Neural progenitor cell (in vitro differentiated cells): ENCODE data around the gene CDK3. TPM values are rescaled to one million over a fixed set of nuclear protein-coding genes. Genes with fewer than 3 reads are reported as not detected.

Source experiments
- DNase-seq: peaks from one replicate; pipeline ENCODE4 v3.0.0-alpha.2; 2016; ENCODE audit warnings: low spot score
- H2AFZ ChIP-seq: fragments of 200-600 bp; sonication (generic); replicated peaks from 2 replicates; pipeline ENCODE4 v1.6.1; 2016; ENCODE audit warnings: antibody characterized with exemption
- H3F3A ChIP-seq: fragments of 200-600 bp; sonication (generic); 2 replicates; pipeline ENCODE4 v1.6.1; 2016; ENCODE audit warnings: antibody characterized with exemption, low read depth
- H3K27ac ChIP-seq: fragments of 200-600 bp; sonication (generic); 2 replicates; pipeline ENCODE4 v1.5.1; 2016; ENCODE audit warnings: mild to moderate bottlenecking
- H3K27me3 ChIP-seq: fragments of 200-600 bp; sonication (generic); 2 replicates; pipeline ENCODE4 v1.6.1; 2016; ENCODE audit warnings: mild to moderate bottlenecking, moderate library complexity
- H3K36me3 ChIP-seq: fragments of 200-600 bp; sonication (generic); 2 replicates; pipeline ENCODE4 v1.5.1; 2016
- H3K4me1 ChIP-seq: fragments of 200-600 bp; sonication (generic); 2 replicates; pipeline ENCODE4 v1.6.1; 2016; ENCODE audit warnings: mixed run types
- H3K4me2 ChIP-seq: fragments of 200-600 bp; sonication (generic); 2 replicates; pipeline ENCODE4 v1.6.1; 2016
- H3K4me3 ChIP-seq: fragments of 200-600 bp; sonication (generic); 2 replicates; pipeline ENCODE4 v1.5.1; 2016
- H3K79me2 ChIP-seq: fragments of 200-600 bp; sonication (generic); 2 replicates; pipeline ENCODE4 v1.6.1; 2016; ENCODE audit warnings: low read depth
- H3K9ac ChIP-seq: fragments of 200-600 bp; sonication (generic); 2 replicates; pipeline ENCODE4 v1.6.1; 2016
- H3K9me3 ChIP-seq: fragments of 200-600 bp; sonication (generic); 2 replicates; pipeline ENCODE4 v1.5.1; 2016; ENCODE audit warnings: low read depth
- H4K20me1 ChIP-seq: fragments of 200-600 bp; sonication (generic); 2 replicates; pipeline ENCODE4 v1.6.1; 2016; ENCODE audit warnings: low read depth
- H3K27ac Mint-ChIP-seq: 3 replicates; pipeline ENCODE4 v1.8.0; 2021; ENCODE audit warnings: mixed read lengths
- H3K27me3 Mint-ChIP-seq: 2 replicates; pipeline ENCODE4 v1.8.0; 2022; ENCODE audit warnings: low read depth, mild to moderate bottlenecking, inconsistent platforms, moderate library complexity, mixed read lengths; ENCODE audit not compliant: insufficient read depth
- H3K36me3 Mint-ChIP-seq: 3 replicates; pipeline ENCODE4 v1.8.0; 2021; ENCODE audit warnings: mixed read lengths
- H3K4me1 Mint-ChIP-seq: 3 replicates; pipeline ENCODE4 v1.8.0; 2021; ENCODE audit warnings: mixed read lengths
- H3K4me3 Mint-ChIP-seq: 3 replicates; pipeline ENCODE4 v1.8.0; 2021; ENCODE audit warnings: mild to moderate bottlenecking, moderate library complexity, mixed read lengths
- H3K9me3 Mint-ChIP-seq: 3 replicates; pipeline ENCODE4 v1.8.0; 2020; ENCODE audit warnings: mixed read lengths
- EZH2 ChIP-seq: fragments of 200-600 bp; sonication (generic); IDR thresholded peaks from 2 replicates; pipeline ENCODE4 v1.6.1; 2017; ENCODE audit warnings: antibody characterized with exemption, mild to moderate bottlenecking, moderate library complexity
- EZH2phosphoT487 ChIP-seq: fragments of 200-600 bp; sonication (generic); IDR thresholded peaks from 2 replicates; pipeline ENCODE4 v1.6.1; 2017; ENCODE audit warnings: antibody characterized with exemption
- total RNA-seq: library from RNA; depleted of rRNA; stranded (reverse); fragments of >200 nt; gene quantifications from 2 replicates; pipeline ENCODE4 v1.2.3, GENCODE V29; 2015; ENCODE audit warnings: low replicate concordance
- TF ChIP-seq, protein P1 (sequence below): fragments of 200-600 bp; sonication (generic); IDR thresholded peaks from 2 replicates; pipeline ENCODE4 v1.5.1; 2017; ENCODE audit warnings: antibody characterized with exemption, mild to moderate bottlenecking

CDK3 gene
- total RNA-seq, 1 donor from 2014 or later, result 3.0 TPM

- no peaks in the 10 kb centered on the region for H3K9me3 Mint-ChIP-seq
- Histone ChIP-seq H3K9ac (no peak overlapping the region), H3K4me1 (peaks cover 11% of the 10 kb centered on the region), H3K4me3 (no peak overlapping the region), H3F3A (peaks cover 21% of the 10 kb centered on the region), H3K36me3 (peaks cover 2% of the 10 kb centered on the region), H3K27ac (no peak overlapping the region), H3K27me3 (no peaks in the 10 kb centered on the region), H2AFZ (no peak overlapping the region), H3K4me2 (no peak overlapping the region), H3K9me3 (no peaks in the 10 kb centered on the region), H3K79me2 (no peaks in the 10 kb centered on the region), H4K20me1 (no peaks in the 10 kb centered on the region)
- TF ChIP-seq EZH2, result no peak
- TF ChIP-seq EZH2phosphoT487, result no peak
- TF ChIP-seq, protein P1, sequence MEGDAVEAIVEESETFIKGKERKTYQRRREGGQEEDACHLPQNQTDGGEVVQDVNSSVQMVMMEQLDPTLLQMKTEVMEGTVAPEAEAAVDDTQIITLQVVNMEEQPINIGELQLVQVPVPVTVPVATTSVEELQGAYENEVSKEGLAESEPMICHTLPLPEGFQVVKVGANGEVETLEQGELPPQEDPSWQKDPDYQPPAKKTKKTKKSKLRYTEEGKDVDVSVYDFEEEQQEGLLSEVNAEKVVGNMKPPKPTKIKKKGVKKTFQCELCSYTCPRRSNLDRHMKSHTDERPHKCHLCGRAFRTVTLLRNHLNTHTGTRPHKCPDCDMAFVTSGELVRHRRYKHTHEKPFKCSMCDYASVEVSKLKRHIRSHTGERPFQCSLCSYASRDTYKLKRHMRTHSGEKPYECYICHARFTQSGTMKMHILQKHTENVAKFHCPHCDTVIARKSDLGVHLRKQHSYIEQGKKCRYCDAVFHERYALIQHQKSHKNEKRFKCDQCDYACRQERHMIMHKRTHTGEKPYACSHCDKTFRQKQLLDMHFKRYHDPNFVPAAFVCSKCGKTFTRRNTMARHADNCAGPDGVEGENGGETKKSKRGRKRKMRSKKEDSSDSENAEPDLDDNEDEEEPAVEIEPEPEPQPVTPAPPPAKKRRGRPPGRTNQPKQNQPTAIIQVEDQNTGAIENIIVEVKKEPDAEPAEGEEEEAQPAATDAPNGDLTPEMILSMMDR, result no peak
- no peaks in the 10 kb centered on the region for H3K27me3 Mint-ChIP-seq
- no peak overlapping the region for H3K27ac Mint-ChIP-seq
- H3K4me3 Mint-ChIP-seq, result no peak overlapping the region
- H3K36me3 Mint-ChIP-seq, result peaks cover 36% of the 10 kb centered on the region
- peaks cover 4% of the 10 kb centered on the region for H3K4me1 Mint-ChIP-seq
- DNase-seq, result no peak
Observed at GRCh38 chr17:76053246-76054111, 52.8 kb downstream of the CDK3 start.

DNA sequence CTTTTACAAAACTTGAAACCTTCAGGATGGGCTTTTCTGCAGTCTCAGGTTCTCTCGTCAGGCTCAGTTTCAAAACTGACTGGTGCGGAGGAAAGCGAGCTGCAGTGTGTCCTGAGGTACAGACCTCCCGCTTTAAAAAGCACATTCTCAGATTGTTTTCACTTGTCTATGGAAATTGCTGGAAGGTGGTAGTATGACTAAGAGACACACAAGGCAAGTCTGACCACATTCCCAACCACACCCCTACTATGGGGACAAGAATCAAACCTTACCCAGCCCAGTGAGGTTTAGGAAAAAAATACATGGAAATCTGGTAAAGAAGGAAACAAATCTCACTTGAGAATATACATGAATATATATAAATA, 53.4 kb downstream of the CDK3 start:
- Mint-ChIP-seq H3K27ac (no peak overlapping the region), H3K27me3 (no peaks in the 10 kb centered on the region), H3K4me3 (no peak overlapping the region), H3K9me3 (no peaks in the 10 kb centered on the region), H3K36me3 (peaks cover 39% of the 10 kb centered on the region), H3K4me1 (peaks cover 4% of the 10 kb centered on the region)
- Histone ChIP-seq H2AFZ (no peak overlapping the region), H3K27me3 (no peaks in the 10 kb centered on the region), H3K27ac (no peak overlapping the region), H4K20me1 (no peaks in the 10 kb centered on the region), H3K9me3 (no peaks in the 10 kb centered on the region), H3K79me2 (no peaks in the 10 kb centered on the region), H3K4me1 (peaks cover 11% of the 10 kb centered on the region), H3F3A (peaks cover 26% of the 10 kb centered on the region), H3K9ac (no peak overlapping the region), H3K4me2 (no peak overlapping the region), H3K4me3 (no peak overlapping the region), H3K36me3 (peaks cover 7% of the 10 kb centered on the region)
- no peak for DNase-seq
- TF ChIP-seq, protein P1, result no peak
- TF ChIP-seq EZH2phosphoT487 (no peak), EZH2 (no peak)

Other genes with a start within 250 kb of the CDK3 start
- 6.5 and 27.3 TPM in 2 replicates for gene GALK1, start 235.7 kb upstream of the CDK3 start, total RNA-seq
- 38.5 and 43.0 TPM in 2 replicates for gene UNK, start 216.0 kb upstream of the CDK3 start, total RNA-seq
- gene UNC13D, start 156.5 kb upstream of the CDK3 start, total RNA-seq, result 0.09 and 0.96 TPM in 2 replicates
- gene WBP2, start 145.5 kb upstream of the CDK3 start, total RNA-seq, result 20.9 and 23.8 TPM in 2 replicates
- 0.90 and 1.3 TPM in 2 replicates for gene TRIM47, start 122.3 kb upstream of the CDK3 start, total RNA-seq
- gene TRIM65, start 103.9 kb upstream of the CDK3 start, total RNA-seq, result 17.2 and 36.3 TPM in 2 replicates
- 26.8 and 57.4 TPM in 2 replicates for gene MRPL38, start 96.0 kb upstream of the CDK3 start, total RNA-seq
- gene FBF1, start 59.8 kb upstream of the CDK3 start, total RNA-seq, result 11.2 and 31.4 TPM in 2 replicates
- gene ACOX1, start 21.7 kb upstream of the CDK3 start, total RNA-seq, result 9.7 and 12.2 TPM in 2 replicates
- gene TEN1, start 21.6 kb upstream of the CDK3 start, total RNA-seq, result 5.9 and 9.4 TPM in 2 replicates
- gene EVPL, start 26.5 kb downstream of the CDK3 start, total RNA-seq, result not detected in 2 replicates
- 31.7 and 32.8 TPM in 2 replicates for gene SRP68, start 71.7 kb downstream of the CDK3 start, total RNA-seq
- gene GALR2, start 73.9 kb downstream of the CDK3 start, total RNA-seq, result not detected in 2 replicates
- not detected in 2 replicates for gene ZACN, start 78.3 kb downstream of the CDK3 start, total RNA-seq
- 64.3 and 72.8 TPM in 2 replicates for gene EXOC7, start 102.9 kb downstream of the CDK3 start, total RNA-seq
- gene FOXJ1, start 140.4 kb downstream of the CDK3 start, total RNA-seq, result 0.49 and 1.7 TPM in 2 replicates
- gene RNF157, start 239.6 kb downstream of the CDK3 start, total RNA-seq, result 18.5 and 21.0 TPM in 2 replicates